AG04450 (cell line): ENCODE data around the gene CXADR. TPM values are rescaled to one million over a fixed set of nuclear protein-coding genes. Genes with fewer than 3 reads are reported as not detected.

Source experiments
- CTCF ChIA-PET: fragments of 300-600, 350-600 bp; formaldehyde crosslinking; extraction: SDS; loops from one replicate; lab custom pipeline; 2022; ENCODE audit warnings: antibody characterized with exemption, inconsistent platforms; lab: Charles Lee
- POLR2A ChIA-PET: fragments of 350-600 bp; formaldehyde crosslinking; extraction: SDS; loops from one replicate; lab custom pipeline; 2021; ENCODE audit warnings: antibody characterized with exemption, inconsistent platforms; lab: Yijun Ruan, JAX
- DNase-seq: peaks from one replicate; pipeline ENCODE4 v3.0.0-alpha.2; 2011; ENCODE audit warnings: low read depth, low spot score
- H3K27ac ChIP-seq: one replicate; pipeline ENCODE4 v1.5.1; 2012; ENCODE audit warnings: low read depth, low read length, control low read depth
- H3K27me3 ChIP-seq: one replicate; pipeline ENCODE4 v1.6.0; 2012; ENCODE audit warnings: low read length; ENCODE audit not compliant: control insufficient read depth, insufficient read depth
- H3K4me3 ChIP-seq: 2 replicates; pipeline ENCODE4 v1.5.1; 2011; ENCODE audit warnings: mild to moderate bottlenecking, low read depth, low read length, control low read depth
- H3K9me3 ChIP-seq: 2 replicates; pipeline ENCODE4 v1.5.1; 2012; ENCODE audit warnings: low read length; ENCODE audit not compliant: control insufficient read depth, insufficient read depth
- CTCF ChIP-seq: IDR thresholded peaks from 2 replicates; pipeline ENCODE4 v1.5.1; 2011; ENCODE audit warnings: low read depth, low read length, control low read depth, inconsistent platforms
- polyA plus RNA-seq: library from polyadenylated mRNA; depleted of rRNA; stranded (reverse); fragments of >200 nt; gene quantifications from 2 replicates; pipeline ENCODE4 v1.2.3, GENCODE V29; 2011

Gene CXADR
- polyA plus RNA-seq, 1 experiment: 0.99 TPM

- ChIA-PET CTCF (no interaction called here), POLR2A (no interaction called here)
- Histone ChIP-seq H3K4me3 (no peak overlapping the region), H3K9me3 (no peaks in the 10 kb centered on the region), H3K27me3 (peaks cover 6% of the 10 kb centered on the region), H3K27ac (no peak overlapping the region)
- DNase-seq: no peak
- no peak for TF ChIP-seq CTCF
Measured at GRCh38 chr21:17524635-17525034, 11.8 kb downstream of the CXADR start.

GRCh38 chr21:17526776-17527175, 13.9 kb downstream of the CXADR start:
- Histone ChIP-seq H3K4me3 (no peak overlapping the region), H3K27me3 (no peaks in the 10 kb centered on the region), H3K27ac (no peak overlapping the region), H3K9me3 (no peaks in the 10 kb centered on the region)
- no peak for TF ChIP-seq CTCF
- DNase-seq: no peak
- ChIA-PET POLR2A (no interaction called here), CTCF (interaction anchor here (1.5 kb wide), 1 partner anchor 15 kb away, joined by 7 read pairs; the partner anchor contains the start of gene CXADR)

GRCh38 chr21:17527240-17527639, 14.4 kb downstream of the CXADR start:
- POLR2A ChIA-PET: no interaction called here
- Histone ChIP-seq H3K27ac (no peak overlapping the region), H3K9me3 (no peaks in the 10 kb centered on the region), H3K27me3 (no peaks in the 10 kb centered on the region), H3K4me3 (no peak overlapping the region)
- TF ChIP-seq CTCF: no peak
- no peak for DNase-seq
- CTCF ChIA-PET: interaction anchor here (1.5 kb wide), 1 partner anchor 15 kb away, joined by 7 read pairs; the partner anchor contains the start of gene CXADR

GRCh38 chr21:17527711-17528110, 14.9 kb downstream of the CXADR start:
- Histone ChIP-seq H3K4me3 (no peak overlapping the region), H3K27me3 (no peaks in the 10 kb centered on the region), H3K9me3 (no peaks in the 10 kb centered on the region), H3K27ac (no peak overlapping the region)
- ChIA-PET CTCF (interaction anchor here (0.9 to 1.5 kb wide), 3 partner anchors 16 to 141 kb away, joined by 3 to 7 read pairs (median 4); partner anchors contain the start of gene CXADR), POLR2A (no interaction called here)
- no peak for DNase-seq
- no peak for TF ChIP-seq CTCF

- POLR2A ChIA-PET: no interaction called here
- DNase-seq: no peak
- no peak overlapping the region for H3K4me3 ChIP-seq
- H3K27me3 ChIP-seq: no peaks in the 10 kb centered on the region
- H3K27ac ChIP-seq: no peak overlapping the region
- no peaks in the 10 kb centered on the region for H3K9me3 ChIP-seq
- CTCF ChIA-PET: no interaction called here
- TF ChIP-seq CTCF: no peak
Measured at GRCh38 chr21:17529648-17530047, 16.8 kb downstream of the CXADR start.
